DND-41 (cell line): ENCODE results near the gene ATP9A.

ENCODE experiments used
- ATAC-seq: fragments of 200-7000 bp; cut with Tn5 transposase; 3 replicates; pipeline ENCODE4 v1.9.1; 2021; ENCODE audit warnings: low read depth; ENCODE audit not compliant: insufficient read depth
- DNase-seq: peaks from one replicate; pipeline ENCODE4 v3.0.0-alpha.2; 2020
- H2AFZ ChIP-seq: 2 replicates; pipeline ENCODE4 v1.6.0; 2012; ENCODE audit warnings: low read depth, low read length
- H3K27ac ChIP-seq: 2 replicates; pipeline ENCODE4 v1.5.1; 2012; ENCODE audit warnings: low read length, inconsistent platforms
- H3K27me3 ChIP-seq: fragments of 200-600 bp; sonication (generic); 2 replicates; pipeline ENCODE4 v1.6.0; 2012; ENCODE audit warnings: low read length, mild to moderate bottlenecking, inconsistent platforms; ENCODE audit not compliant: insufficient read depth, poor library complexity
- H3K36me3 ChIP-seq: 2 replicates; pipeline ENCODE4 v1.5.1; 2012; ENCODE audit warnings: low read length, inconsistent platforms; ENCODE audit not compliant: insufficient read depth
- H3K4me1 ChIP-seq: 2 replicates; pipeline ENCODE4 v1.5.1; 2012; ENCODE audit warnings: mild to moderate bottlenecking, low read length; ENCODE audit not compliant: insufficient read depth
- H3K4me2 ChIP-seq: 2 replicates; pipeline ENCODE4 v1.6.0; 2012; ENCODE audit warnings: mild to moderate bottlenecking, moderate library complexity, low read length, inconsistent platforms; ENCODE audit not compliant: insufficient read depth
- H3K4me3 ChIP-seq, 2 experiments: fragments of 200-600 bp in 1 of 2; shearing (Covaris generic) in 1 of 2; 2 replicates each; pipeline ENCODE4 v1.5.1; 2012 to 2016; ENCODE audit warnings: inconsistent platforms in 2 of 2, low read length in 2 of 2, mild to moderate bottlenecking in 2 of 2, low read depth in 1 of 2, moderate library complexity in 1 of 2
- H3K79me2 ChIP-seq: 2 replicates; pipeline ENCODE4 v1.6.0; 2012; ENCODE audit warnings: low read length, inconsistent platforms; ENCODE audit not compliant: insufficient read depth
- H3K9ac ChIP-seq: 2 replicates; pipeline ENCODE4 v1.6.0; 2012; ENCODE audit warnings: low read depth, mild to moderate bottlenecking, inconsistent platforms, low read length, moderate library complexity
- H3K9me3 ChIP-seq: 2 replicates; pipeline ENCODE4 v1.5.1; 2012; ENCODE audit warnings: low read length, moderate library complexity, mild to moderate bottlenecking, inconsistent platforms; ENCODE audit not compliant: insufficient read depth, severe bottlenecking
- H4K20me1 ChIP-seq: 2 replicates; pipeline ENCODE4 v1.6.0; 2012; ENCODE audit warnings: low read length; ENCODE audit not compliant: insufficient read depth
- CTCF ChIP-seq: IDR thresholded peaks from 2 replicates; pipeline ENCODE4 v1.5.1; 2012; ENCODE audit warnings: borderline replicate concordance, low read length, moderate library complexity, mild to moderate bottlenecking; ENCODE audit not compliant: poor library complexity, severe bottlenecking; ENCODE audit errors: extremely low read depth
- EZH2 ChIP-seq: IDR thresholded peaks from 3 replicates; pipeline ENCODE4 v1.6.1; 2012; ENCODE audit warnings: borderline replicate concordance, low read depth, mild to moderate bottlenecking, moderate library complexity, low read length, inconsistent platforms; ENCODE audit not compliant: severe bottlenecking

Gene ATP9A

GRCh38 chr20:51720384-51720783, 47.8 kb downstream of the ATP9A start:
- H3K4me1 ChIP-seq = no peaks in the 10 kb centered on the region
- H3K9me3 ChIP-seq = no peaks in the 10 kb centered on the region
- TF ChIP-seq EZH2 (no peak), CTCF (no peak)

GRCh38 chr20:51715856-51716185, 52.4 kb downstream of the ATP9A start:
- H3K9ac ChIP-seq = no peak overlapping the region
- no peaks in the 10 kb centered on the region for H3K9me3 ChIP-seq
- no peak overlapping the region for H3K27ac ChIP-seq
- TF ChIP-seq CTCF (no peak), EZH2 (no peak)
- H3K27me3 ChIP-seq = no peaks in the 10 kb centered on the region
- no peaks in the 10 kb centered on the region for H3K4me1 ChIP-seq
- no peak overlapping the region for H3K4me3 ChIP-seq
- no peaks in the 10 kb centered on the region for H3K79me2 ChIP-seq
- H3K36me3 ChIP-seq = no peaks in the 10 kb centered on the region
- no peak overlapping the region for H2AFZ ChIP-seq
- no peaks in the 10 kb centered on the region for H4K20me1 ChIP-seq
- H3K4me2 ChIP-seq = no peak overlapping the region
- DNase-seq (no peak), ATAC-seq (no peak)

More at GRCh38 chr20:51720384-51720783, 47.8 kb downstream of the ATP9A start:
- H2AFZ ChIP-seq = no peak overlapping the region
- no peak overlapping the region for H3K27ac ChIP-seq
- H4K20me1 ChIP-seq = no peaks in the 10 kb centered on the region
- no peak for DNase-seq
- no peak overlapping the region for H3K9ac ChIP-seq
- no peaks in the 10 kb centered on the region for H3K27me3 ChIP-seq
- no peaks in the 10 kb centered on the region for H3K79me2 ChIP-seq
- no peak overlapping the region for H3K4me3 ChIP-seq
- H3K36me3 ChIP-seq = no peaks in the 10 kb centered on the region
- no peak for ATAC-seq
- H3K4me2 ChIP-seq = no peak overlapping the region

GRCh38 chr20:51715163-51715855, 52.9 kb downstream of the ATP9A start:
- no peak overlapping the region for H3K4me2 ChIP-seq
- H2AFZ ChIP-seq = no peak overlapping the region
- H3K27ac ChIP-seq = no peak overlapping the region

More at GRCh38 chr20:51715163-51715855, 52.9 kb downstream of the ATP9A start:
- no peak overlapping the region for H3K4me3 ChIP-seq
- H3K79me2 ChIP-seq = no peaks in the 10 kb centered on the region
- no peaks in the 10 kb centered on the region for H3K9me3 ChIP-seq
- H3K36me3 ChIP-seq = no peaks in the 10 kb centered on the region
- no peaks in the 10 kb centered on the region for H3K4me1 ChIP-seq
- no peaks in the 10 kb centered on the region for H3K27me3 ChIP-seq
- TF ChIP-seq CTCF (no peak), EZH2 (no peak)
- no peaks in the 10 kb centered on the region for H4K20me1 ChIP-seq
- no peak overlapping the region for H3K9ac ChIP-seq
- ATAC-seq (no peak), DNase-seq (no peak)
